HG03159 (cell line): ENCODE measurements around the gene ZRANB1.

Experiments
- ATAC-seq: cut with Tn5 transposase; IDR thresholded peaks from one replicate; pipeline ENCODE4 v1.9.1; 2021; ENCODE audit warnings: mild to moderate bottlenecking, moderate library complexity; ENCODE audit not compliant: unreplicated experiment

The ZRANB1 gene

DNA sequence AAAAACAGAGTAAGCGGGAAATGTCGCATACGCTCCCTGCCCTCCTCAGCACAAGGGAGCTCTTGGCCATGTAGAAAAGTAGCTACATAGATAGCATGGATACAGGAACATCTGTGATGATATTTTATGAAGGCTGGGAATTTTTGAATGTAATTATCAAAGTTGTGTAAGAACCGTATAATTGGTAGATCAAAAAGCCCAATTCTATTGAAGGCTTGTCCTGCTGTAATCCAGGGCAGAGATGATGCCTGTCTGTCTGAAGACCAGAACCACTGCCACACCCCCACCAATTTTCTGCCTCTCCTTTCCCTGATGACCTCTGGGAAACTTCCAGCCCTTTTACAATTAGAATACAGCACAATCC lies 51.4 kb downstream of the ZRANB1 start:
- no peak for ATAC-seq

DNA sequence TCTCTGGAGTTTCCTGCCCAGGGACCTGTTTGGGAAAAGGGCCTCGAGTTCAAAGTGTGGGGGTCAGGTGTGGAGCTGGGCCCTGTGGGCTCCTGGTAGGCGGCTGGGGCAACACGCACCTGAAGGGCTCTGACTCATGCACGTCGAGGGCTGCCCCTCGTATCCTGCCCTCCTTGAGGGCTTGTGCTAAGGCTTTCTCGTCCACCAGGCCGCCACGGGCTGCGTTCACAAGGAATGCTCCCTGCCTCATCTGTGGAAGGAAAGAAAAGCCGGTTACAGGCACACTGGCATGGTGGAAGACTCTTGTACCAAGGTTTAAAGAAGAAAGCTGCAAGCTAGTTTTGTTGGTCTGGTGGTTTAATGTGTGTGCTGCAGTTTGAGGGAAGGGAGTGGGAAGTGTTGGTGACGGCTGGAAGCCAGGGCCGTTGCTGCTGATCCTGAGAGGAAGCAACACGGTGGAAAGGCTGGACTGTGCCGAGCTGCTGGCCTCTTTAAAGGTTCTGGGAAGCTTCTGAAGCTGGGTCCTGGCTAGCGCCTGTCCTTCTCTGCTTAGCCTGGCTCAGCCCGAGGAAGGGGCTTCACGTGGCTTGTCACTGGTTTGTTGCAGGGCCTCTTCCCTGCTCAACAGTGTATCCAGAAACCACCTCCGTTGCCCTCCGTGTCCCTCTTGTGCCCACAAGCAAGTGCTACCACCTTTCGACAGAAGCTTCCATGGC lies 52.0 kb downstream of the ZRANB1 start:
- no peak for ATAC-seq

DNA sequence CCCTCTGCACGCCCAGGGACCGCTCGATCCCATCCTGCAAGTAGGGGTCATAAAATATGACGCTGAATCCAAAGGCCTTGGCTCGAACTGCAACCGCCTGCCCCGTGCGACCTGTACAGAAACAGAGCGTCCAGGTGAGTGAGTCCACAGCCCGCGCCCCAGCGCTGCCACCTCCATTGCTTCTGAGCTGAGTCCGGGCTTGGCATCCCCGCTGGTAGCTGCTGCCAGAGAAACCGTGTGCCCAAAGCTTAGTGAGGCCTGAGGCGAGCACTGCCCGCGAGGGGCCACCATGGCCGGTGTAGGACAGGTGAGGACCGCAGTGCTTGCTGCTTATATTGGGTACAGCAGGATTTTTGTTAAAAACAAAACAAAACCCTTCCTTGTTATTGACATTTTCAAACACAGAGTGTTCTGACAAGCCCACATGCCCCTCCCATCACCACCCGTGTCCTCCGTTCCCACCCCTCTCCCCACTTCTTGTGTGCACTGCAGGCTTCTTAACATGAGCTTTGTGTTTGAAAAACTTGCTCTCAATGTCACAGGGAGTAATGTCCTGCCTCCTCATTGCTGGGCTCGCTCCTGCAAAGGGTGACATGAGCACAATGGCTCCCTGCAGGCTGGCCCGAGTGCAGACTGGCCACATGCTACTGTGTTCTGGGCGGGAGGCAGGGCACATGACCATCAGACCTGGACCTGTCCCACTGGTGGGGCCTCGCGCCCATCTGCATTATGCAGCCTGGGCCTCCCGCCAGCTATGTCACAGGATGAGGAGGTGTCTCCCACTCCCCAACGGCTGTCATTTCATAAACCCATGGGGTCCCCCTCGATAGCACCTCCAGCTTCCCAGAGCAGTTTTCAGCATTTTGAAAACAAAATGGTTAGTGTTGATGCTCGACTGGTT lies 52.9 kb downstream of the ZRANB1 start:
- ATAC-seq = no peak

DNA sequence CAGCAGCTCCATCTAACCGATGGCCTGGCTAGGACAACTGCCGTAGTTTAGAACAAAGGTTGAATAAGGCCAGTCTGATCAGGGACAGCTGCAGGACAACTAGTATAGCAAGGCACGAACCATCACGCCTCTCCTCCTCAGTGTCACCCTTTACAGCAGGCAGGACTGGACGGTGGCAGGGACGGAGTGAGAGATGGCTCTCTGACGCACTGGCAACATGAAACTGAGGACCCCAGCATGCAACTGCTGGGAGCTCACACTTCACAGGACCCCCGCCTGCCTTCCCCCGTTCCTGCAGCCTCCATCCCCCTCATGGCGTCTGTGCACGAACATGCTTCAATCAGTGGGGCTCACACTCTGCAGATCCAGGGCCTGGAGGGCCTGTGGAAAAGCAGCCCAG lies 53.7 kb downstream of the ZRANB1 start:
- ATAC-seq = no peak

DNA sequence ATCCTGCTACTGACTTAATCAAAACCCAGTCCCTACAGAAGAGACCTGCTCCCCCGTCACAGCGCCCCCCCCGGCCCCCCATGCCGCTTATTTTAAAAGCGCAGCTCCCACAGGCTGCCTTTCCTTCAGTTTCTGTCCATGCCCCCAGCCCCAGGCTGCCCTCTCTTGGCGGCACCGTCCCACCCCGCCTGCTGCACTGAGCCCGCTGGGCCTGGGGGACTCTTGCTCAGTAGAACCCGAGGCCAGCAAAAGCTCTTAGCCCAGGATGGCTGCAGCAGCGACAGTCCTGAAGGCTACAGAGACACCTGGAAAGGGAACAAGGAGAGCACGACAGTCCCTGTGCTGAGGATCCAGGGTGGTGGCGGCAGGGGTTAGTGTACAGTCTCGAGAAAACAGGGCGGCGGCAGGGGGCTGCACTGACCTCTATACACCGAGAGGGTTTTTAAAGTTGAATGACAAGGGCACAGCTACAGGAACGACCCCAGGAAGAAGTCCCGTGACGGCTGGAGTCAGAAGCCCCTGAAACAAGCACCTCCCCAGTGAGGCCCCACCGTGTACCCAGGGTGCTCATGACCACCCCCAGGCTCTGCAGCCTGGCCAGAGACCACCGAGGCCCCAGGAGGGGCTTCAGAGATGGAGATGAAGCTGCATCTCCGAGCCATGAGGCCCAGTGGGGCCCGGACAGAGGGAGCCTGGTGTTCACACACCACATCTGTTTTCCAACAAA lies 54.4 kb downstream of the ZRANB1 start:
- ATAC-seq = no peak

DNA sequence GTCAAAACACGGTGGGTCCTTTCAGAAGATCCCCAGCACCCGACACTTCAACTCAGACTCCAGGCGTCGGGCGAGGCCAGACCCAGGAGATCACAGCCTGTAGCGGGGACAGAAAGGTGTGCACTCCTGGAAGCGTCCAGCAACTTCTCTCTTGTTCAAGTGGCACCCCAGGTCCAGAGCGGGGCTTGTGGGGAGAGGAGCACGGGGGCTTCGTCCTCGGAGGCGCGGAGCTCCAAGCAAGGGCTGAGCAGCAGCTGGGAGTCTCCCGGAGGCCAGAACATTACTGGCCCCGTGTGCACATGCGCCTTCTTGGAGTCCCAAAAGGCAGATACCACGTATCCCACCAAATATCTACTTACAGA lies 54.9 kb downstream of the ZRANB1 start:
- no peak for ATAC-seq

DNA sequence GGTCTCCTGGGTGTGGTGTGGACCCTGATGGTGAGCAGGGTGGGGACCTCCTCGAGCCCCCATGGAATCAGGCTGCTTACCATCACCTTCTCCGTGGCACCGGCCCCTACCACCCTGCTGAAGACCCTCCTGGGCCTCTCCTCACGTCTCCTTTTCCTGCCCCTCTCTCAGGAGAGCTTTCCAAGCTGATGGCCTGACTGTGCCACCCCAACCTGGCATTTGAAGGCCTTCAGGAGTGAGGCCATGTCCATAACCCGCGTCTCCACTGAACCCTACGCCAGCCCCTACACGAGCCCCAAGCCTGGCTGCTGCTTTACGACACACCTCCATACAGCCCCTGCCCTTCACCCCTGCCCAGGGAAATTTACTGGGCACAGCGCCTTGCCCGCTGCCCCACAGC lies 55.4 kb downstream of the ZRANB1 start:
- no peak for ATAC-seq

DNA sequence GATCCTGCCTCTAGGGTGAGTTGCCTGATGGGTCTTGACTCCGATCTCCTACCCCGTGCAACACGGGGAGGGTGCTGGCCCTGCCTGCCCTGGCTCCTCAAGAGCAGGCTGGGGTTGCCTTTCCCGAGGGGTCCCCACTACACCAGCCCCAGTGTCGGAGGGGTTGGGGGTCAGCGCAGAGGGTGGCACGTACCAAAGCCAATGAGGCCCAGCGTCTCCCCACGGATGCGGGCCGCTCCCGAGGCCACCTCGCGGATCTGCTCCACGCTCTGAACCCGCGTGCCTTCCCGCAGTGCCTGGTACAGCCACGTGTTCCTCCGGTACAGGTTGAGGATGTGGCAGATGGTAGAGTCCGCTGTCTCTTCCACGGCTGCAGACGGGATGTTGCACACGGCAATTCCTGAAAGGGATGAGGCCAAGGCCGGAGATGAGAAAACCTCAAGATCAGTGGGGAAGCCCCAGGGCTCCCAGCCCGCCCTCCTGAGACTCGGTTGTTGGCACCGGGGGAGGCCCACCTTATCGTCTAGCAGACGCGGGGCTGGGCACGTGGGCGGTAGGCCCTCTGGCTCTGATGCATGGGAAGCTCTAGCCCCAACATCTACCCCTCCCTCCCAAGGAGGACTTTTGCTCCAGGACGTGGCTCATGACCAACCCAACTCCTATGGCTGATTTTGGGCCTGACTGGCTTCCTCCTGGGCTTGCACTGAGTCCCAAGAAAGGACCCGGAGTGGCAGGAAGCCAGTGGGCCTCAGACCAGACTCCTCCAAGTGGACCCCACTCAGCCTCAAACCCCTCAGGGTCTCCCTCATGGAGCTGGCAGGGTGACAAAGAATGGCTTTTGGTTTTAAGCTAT lies 56.1 kb downstream of the ZRANB1 start:
- ATAC-seq = no peak

DNA sequence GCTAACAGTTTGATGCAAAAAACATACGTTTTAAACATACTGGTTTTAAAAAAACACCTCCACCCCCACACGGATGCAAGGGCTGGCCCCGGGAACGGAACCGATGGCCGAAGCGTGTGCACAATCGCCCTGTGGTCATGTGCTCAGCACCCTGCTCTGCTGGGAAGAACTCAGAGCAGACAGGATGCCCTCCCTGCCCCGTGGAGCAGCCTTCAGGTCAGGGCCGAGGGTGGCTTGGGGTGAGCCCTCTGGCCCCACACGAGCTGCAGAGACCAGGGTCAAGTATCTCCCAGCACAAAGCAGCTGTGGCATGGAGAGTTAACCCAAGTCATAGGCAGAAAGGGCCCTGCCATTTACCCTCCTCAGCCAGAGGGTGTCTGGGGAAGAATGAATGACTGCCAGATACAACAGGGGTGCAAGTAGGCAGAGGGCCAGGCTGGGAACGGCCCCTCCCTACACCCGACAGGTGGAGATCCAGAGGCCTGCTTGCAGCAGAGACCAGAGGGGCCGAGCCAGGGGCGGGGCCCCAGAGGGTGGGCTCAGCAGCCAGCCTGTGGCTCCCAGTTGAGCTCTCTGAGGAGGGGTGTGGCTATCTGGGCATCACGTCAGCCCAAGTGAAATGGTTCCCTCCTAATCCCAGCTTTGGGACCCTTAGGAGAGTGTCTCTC lies 56.8 kb downstream of the ZRANB1 start:
- no peak for ATAC-seq

DNA sequence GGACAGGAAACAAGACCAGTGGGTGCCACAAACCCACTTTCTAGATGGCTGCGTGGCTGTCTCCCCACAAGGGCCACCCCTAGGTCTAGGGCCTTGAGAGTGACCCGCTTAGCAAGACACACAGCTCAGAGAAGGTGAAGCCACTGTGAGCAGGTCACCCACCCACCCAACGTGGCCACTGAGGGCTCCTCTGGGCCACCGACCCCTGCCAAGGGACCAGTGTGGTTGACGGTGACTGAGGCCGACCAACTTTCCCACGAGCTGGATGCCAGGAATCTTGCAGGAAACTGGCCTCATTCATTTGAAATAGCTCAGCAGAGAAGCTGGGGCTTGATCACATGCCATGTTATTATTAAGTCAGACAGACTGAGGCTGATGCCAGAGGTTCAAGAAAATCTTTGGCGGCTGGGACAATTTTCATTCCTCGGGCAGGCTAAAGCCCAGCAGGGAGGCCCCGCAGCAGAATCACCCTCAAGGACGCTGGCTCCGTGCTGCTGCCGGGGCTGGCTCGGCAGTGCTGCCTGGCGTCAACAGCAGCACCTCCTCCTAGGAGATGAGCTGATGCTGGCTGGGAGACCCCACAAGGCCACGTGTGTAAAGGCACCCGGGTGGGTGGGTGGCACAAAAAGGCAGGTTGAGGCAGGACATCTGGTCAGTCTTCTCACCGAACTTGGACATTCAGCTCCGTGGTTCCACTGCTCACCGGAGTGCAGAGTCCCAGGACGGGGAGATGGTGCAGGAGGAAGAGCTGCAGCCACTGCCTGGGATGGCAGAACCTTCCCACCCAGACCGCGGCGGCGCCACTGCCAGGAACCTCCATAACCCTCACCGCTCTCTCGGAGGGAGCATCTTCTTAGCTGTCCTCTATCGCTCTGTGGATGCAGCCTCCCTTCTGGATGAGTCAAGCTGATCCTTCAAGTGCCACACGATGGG lies 57.8 kb downstream of the ZRANB1 start:
- no peak for ATAC-seq

DNA sequence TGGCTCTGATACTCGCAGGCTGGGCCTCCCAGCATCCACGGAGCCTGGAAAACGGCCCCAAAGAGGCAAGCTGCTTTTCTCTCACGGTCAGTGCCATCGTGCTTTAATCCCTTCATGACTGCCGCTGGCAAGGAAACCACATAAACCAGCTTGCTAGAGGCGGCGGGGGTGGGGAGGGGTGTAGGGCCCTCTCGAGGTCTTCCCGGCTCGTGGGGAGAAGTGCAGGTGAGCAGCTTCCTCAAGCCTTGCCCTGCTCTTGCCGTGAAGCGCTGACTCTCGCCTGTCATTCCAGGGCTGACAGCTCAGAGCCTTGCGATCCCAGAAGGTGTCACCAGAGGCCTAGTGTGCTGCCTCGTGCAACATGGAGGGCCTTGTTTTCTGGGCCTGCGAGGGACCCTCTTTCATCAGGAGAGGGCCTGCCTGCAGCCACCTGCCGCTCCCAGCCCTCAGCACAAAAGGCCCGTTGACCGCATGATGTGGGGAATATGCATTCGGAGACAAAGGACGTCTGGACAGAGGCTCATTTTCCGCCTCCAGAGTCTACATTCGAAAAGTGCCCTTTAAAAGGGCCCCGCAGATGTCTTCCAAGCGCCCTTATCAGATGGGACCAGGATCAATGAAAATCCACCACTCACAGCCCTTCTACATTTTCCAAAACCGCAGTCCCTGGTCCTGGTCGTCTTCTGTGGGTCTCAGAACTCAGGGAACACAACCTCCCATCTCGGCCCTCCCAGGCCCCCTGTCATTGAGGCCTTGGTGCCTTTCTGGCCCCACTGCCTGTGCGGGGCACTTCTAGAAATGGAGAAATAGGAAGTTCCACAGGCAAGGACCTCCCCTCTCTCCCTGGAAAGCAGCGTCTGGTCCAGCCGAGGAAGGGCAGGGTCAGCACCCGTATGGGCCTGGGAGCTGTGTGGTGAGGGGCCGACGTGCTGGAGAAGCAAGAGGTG lies 58.7 kb downstream of the ZRANB1 start:
- no peak for ATAC-seq

DNA sequence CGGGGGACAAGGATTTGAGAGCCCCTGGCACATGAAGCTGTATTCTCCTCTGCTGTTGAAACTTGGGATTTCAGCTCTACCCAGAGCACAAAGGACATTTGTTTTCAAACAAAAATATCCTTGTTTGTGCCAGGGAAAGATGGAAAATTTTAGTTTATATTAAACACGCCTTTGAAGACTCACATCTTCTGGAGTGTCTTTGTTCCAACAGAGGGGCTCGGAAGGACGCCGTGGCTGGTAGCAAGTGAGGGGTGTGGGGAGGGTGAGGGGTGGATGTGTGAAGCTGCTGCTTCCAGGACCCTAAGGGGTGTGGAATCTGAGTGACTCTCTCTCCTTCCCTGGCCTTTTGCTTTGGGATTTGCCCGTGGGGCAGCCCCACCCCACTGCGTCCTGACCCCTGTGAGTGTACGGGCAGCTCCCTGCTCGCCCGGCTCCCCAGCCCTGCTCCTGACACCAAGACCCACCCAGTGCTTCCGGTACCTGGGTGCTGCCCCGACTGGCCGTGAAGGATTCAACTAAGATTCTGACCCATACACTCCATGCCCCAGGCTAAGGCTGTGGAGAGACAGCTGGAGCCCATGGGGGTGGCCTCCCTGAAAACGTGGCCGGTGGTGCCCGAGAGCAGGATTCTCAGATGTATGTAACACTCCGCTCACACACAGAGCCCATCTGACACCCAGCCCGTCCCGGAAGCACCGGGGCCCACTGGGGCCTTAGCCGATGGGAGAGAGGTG lies 59.6 kb downstream of the ZRANB1 start:
- no peak for ATAC-seq

DNA sequence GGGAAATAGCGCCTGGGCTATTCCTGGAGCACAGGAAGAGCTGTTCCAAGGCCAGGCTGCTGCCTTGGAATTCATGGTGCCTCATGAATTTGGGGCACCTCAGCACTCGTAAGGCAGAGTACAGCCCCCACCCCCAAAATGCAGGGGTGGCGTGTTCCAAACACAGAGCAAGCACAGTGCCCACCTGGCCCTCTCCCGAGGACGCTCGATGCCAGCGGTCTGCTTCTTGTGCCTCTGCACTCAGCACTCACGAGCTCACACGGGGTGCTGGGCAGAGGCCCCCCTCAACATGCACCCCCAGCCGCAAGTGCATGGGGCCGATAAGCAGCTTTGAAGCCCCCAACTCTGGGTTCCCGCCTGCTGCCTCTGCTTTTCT lies 60.1 kb downstream of the ZRANB1 start:
- no peak for ATAC-seq

DNA sequence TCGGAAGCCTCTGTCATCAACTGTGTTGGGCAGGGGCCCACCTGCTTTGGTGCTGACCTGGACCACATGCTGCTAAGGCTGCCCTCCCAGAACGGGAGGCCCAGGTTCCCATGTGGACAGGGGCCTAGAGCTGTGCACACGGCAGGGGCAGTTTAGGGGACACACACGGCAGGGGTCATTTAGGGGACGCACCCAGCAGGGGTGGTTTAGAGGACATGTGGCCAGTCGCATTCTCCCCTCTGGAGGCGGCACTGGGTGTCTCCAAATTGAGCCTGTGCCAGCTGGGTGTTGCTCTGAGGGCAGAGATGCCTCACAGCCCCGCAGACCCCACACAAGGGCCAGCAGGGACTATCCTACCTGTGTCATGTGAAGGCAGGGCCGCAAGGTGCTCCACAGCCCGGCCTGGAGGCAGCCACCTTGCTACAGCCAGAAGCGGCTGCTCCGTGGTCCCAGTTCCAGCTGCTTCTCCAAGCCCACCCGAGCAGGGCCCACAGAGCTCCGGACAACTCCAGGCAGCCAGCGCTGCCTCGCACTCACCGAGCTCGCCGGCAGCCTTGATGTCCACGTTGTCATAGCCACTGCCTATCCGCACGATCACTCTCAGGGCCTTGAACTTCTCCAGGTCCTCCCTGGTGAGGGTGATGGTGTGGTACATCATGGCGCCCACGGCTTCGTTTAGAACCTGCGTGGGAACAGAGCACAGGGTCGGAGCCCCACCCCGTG lies 60.7 kb downstream of the ZRANB1 start:
- no peak for ATAC-seq

DNA sequence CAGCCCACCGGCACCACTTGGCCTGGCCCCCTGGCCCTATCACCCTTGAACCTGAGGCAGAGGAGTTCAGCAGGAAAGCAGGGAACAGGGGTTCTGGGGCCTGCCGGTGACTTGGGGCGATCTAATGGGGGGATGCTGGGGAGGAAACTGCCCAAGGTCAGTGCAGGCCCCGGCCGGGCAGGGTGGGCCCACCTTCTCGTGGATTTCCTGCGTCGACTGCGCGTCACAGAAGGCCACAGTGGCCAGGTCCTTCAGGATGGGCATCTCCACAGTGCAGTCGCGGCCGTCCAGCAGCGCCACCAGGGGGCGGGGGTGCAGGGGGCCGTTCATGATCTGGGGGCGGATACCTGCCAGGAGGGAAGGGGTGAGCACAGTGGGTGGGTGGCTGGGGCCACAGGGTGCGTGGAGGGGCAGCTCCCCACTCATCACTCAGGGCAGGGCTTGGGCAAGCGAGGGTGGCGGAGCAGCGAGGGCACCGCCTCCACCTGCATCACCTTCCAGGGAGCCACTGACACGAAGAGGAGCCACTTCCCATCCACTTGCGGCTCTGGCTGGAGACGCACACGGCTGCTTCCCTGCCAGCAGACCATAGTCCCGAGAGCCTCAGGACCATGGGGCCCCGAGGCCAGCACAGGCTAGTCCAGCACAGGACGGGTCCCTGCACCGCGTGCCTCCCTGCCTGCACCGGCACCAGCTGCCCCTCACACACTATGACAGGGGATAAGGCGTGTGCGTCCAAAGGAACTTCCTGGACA lies 61.4 kb downstream of the ZRANB1 start:
- no peak for ATAC-seq

DNA sequence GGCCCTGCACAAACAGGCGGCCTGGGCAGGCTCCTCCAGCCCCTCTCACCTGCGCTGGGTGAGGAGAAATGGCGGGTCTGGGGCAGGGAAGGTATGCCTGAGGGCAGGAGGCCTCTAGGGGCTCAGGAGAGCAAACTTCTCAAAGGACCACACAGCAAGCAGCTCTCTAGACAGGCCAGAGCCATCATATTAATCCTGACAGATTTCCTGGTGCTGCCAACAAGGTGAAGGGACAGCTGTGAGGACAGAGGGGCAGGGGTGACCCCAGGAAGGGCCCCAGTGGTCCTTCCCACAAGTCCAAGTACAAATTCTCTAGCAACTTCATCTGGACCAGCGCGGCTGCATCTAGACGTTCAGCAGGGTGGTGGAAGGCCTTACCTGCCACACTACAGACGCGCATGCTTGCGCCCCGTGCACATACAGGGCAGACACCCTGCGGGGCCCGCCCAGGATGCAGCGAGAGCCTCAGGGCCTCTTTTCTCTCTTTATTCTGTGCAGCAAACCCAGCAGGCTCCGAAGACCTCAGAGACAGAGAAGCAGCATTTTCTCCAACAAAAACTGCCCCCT lies 62.1 kb downstream of the ZRANB1 start:
- ATAC-seq = no peak
